ENCODE data around the gene SLC7A6. TPM values are rescaled to one million over a fixed set of nuclear protein-coding genes. Genes with fewer than 3 reads are reported as not detected.

Gene SLC7A6
- total RNA-seq, 1 donor from 2014 or later, result 9.4 TPM

- no peaks in the 10 kb centered on the region for H3K27me3 ChIP-seq (ENCODE audit: control insufficient read depth in 3 of 3, insufficient read depth in 3 of 3, low read length in 3 of 3)
- peaks cover 22 to 39% (median 31%) of the 10 kb centered on the region in 3 donors for H3K4me1 ChIP-seq (ENCODE audit: control insufficient read depth in 3 of 3, insufficient read depth in 3 of 3, low read length in 3 of 3)
- H3K9me3 ChIP-seq (ENCODE audit: control insufficient read depth in 3 of 3, low read length in 3 of 3), result no peaks in the 10 kb centered on the region
- peaks cover 60 to 83% (median 82%) of the 10 kb centered on the region in 3 donors for H3K36me3 ChIP-seq (ENCODE audit: control insufficient read depth in 3 of 3, insufficient read depth in 3 of 3, low read length in 3 of 3)
- H3K4me3 ChIP-seq (ENCODE audit: low read length in 3 of 3), result no peak overlapping the region
- no peak overlapping the region for H3K9ac ChIP-seq (ENCODE audit: low read depth in 1 of 3, low read length in 3 of 3)
- no peak overlapping the region for H3K27ac ChIP-seq (ENCODE audit: low read depth, low read length)
Observed at GRCh38 chr16:68296291-68296690, 32.0 kb downstream of the SLC7A6 start.

- peak overlapping the region; percentile 21 for H3K27ac ChIP-seq (ENCODE audit: low read depth, low read length)
- H3K4me1 ChIP-seq (ENCODE audit: control insufficient read depth in 3 of 3, insufficient read depth in 3 of 3, low read length in 3 of 3), result peaks cover 20 to 35% (median 27%) of the 10 kb centered on the region in 3 donors
- no peaks in the 10 kb centered on the region for H3K9me3 ChIP-seq (ENCODE audit: control insufficient read depth in 3 of 3, low read length in 3 of 3)
- H3K36me3 ChIP-seq (ENCODE audit: control insufficient read depth in 3 of 3, insufficient read depth in 3 of 3, low read length in 3 of 3), result peaks cover 56 to 81% (median 79%) of the 10 kb centered on the region in 3 donors
- peak overlapping the region in 1 of 3 donors; percentile 47 for H3K9ac ChIP-seq (ENCODE audit: low read depth in 1 of 3, low read length in 3 of 3)
- H3K27me3 ChIP-seq (ENCODE audit: control insufficient read depth in 3 of 3, insufficient read depth in 3 of 3, low read length in 3 of 3), result no peaks in the 10 kb centered on the region
- H3K4me3 ChIP-seq (ENCODE audit: low read length in 3 of 3), result no peak overlapping the region
Observed at GRCh38 chr16:68296693-68297092, 32.4 kb downstream of the SLC7A6 start.

GRCh38 chr16:68297908-68298307 is 33.6 kb downstream of the SLC7A6 start:
- peak overlapping the region in 2 of 3 donors; percentile 28 to 68 for H3K9ac ChIP-seq (ENCODE audit: low read depth in 1 of 3, low read length in 3 of 3)
- no peak overlapping the region for H3K4me3 ChIP-seq (ENCODE audit: low read length in 3 of 3)
- H3K36me3 ChIP-seq (ENCODE audit: control insufficient read depth in 3 of 3, insufficient read depth in 3 of 3, low read length in 3 of 3), result peaks cover 56 to 83% (median 81%) of the 10 kb centered on the region in 3 donors
- H3K27ac ChIP-seq (ENCODE audit: low read depth, low read length), result peak overlapping the region; percentile 37
- H3K4me1 ChIP-seq (ENCODE audit: control insufficient read depth in 3 of 3, insufficient read depth in 3 of 3, low read length in 3 of 3), result peaks cover 18 to 31% (median 27%) of the 10 kb centered on the region in 3 donors
- no peaks in the 10 kb centered on the region for H3K27me3 ChIP-seq (ENCODE audit: control insufficient read depth in 3 of 3, insufficient read depth in 3 of 3, low read length in 3 of 3)
- no peaks in the 10 kb centered on the region for H3K9me3 ChIP-seq (ENCODE audit: control insufficient read depth in 3 of 3, low read length in 3 of 3)

- H3K9ac ChIP-seq (ENCODE audit: low read depth in 1 of 3, low read length in 3 of 3), result peak overlapping the region in 2 of 3 donors; percentile 68 to 73
- H3K27me3 ChIP-seq (ENCODE audit: control insufficient read depth in 3 of 3, insufficient read depth in 3 of 3, low read length in 3 of 3), result no peaks in the 10 kb centered on the region
- H3K27ac ChIP-seq (ENCODE audit: low read depth, low read length), result peak overlapping the region; percentile 37
- peaks cover 54 to 82% (median 79%) of the 10 kb centered on the region in 3 donors for H3K36me3 ChIP-seq (ENCODE audit: control insufficient read depth in 3 of 3, insufficient read depth in 3 of 3, low read length in 3 of 3)
- H3K4me3 ChIP-seq (ENCODE audit: low read length in 3 of 3), result no peak overlapping the region
- peaks cover 18 to 31% (median 27%) of the 10 kb centered on the region in 3 donors for H3K4me1 ChIP-seq (ENCODE audit: control insufficient read depth in 3 of 3, insufficient read depth in 3 of 3, low read length in 3 of 3)
- no peaks in the 10 kb centered on the region for H3K9me3 ChIP-seq (ENCODE audit: control insufficient read depth in 3 of 3, low read length in 3 of 3)
Observed at GRCh38 chr16:68298312-68298711, 34.0 kb downstream of the SLC7A6 start.

GRCh38 chr16:68298907-68299561 is 34.7 kb downstream of the SLC7A6 start:
- peaks cover 49 to 84% (median 78%) of the 10 kb centered on the region in 3 donors for H3K36me3 ChIP-seq (ENCODE audit: control insufficient read depth in 3 of 3, insufficient read depth in 3 of 3, low read length in 3 of 3)
- no peak overlapping the region for H3K4me3 ChIP-seq (ENCODE audit: low read length in 3 of 3)
- H3K27me3 ChIP-seq (ENCODE audit: control insufficient read depth in 3 of 3, insufficient read depth in 3 of 3, low read length in 3 of 3), result no peaks in the 10 kb centered on the region
- H3K9me3 ChIP-seq (ENCODE audit: control insufficient read depth in 3 of 3, low read length in 3 of 3), result no peaks in the 10 kb centered on the region
- peaks cover 18 to 31% (median 27%) of the 10 kb centered on the region in 3 donors for H3K4me1 ChIP-seq (ENCODE audit: control insufficient read depth in 3 of 3, insufficient read depth in 3 of 3, low read length in 3 of 3)
- peak overlapping the region; percentile 37 for H3K27ac ChIP-seq (ENCODE audit: low read depth, low read length)
- H3K9ac ChIP-seq (ENCODE audit: low read depth in 1 of 3, low read length in 3 of 3), result peak overlapping the region in 2 of 3 donors; percentile 68 to 73

- Histone ChIP-seq H3K27ac (ENCODE audit: low read depth, low read length) (peak overlapping the region; percentile 37), H3K4me1 (ENCODE audit: control insufficient read depth in 3 of 3, insufficient read depth in 3 of 3, low read length in 3 of 3) (peaks cover 18 to 31% (median 27%) of the 10 kb centered on the region in 3 donors)
Observed at GRCh38 chr16:68299571-68300453, 35.5 kb downstream of the SLC7A6 start.

GRCh38 chr16:68300734-68301459 is 36.6 kb downstream of the SLC7A6 start:
- Histone ChIP-seq H3K4me3 (ENCODE audit: low read length in 3 of 3) (no peak overlapping the region), H3K36me3 (ENCODE audit: control insufficient read depth in 3 of 3, insufficient read depth in 3 of 3, low read length in 3 of 3) (peaks cover 39 to 80% (median 59%) of the 10 kb centered on the region in 3 donors), H3K9me3 (ENCODE audit: control insufficient read depth in 3 of 3, low read length in 3 of 3) (no peaks in the 10 kb centered on the region), H3K27ac (ENCODE audit: low read depth, low read length) (no peak overlapping the region), H3K27me3 (ENCODE audit: control insufficient read depth in 3 of 3, insufficient read depth in 3 of 3, low read length in 3 of 3) (no peaks in the 10 kb centered on the region), H3K9ac (ENCODE audit: low read depth in 1 of 3, low read length in 3 of 3) (no peak overlapping the region), H3K4me1 (ENCODE audit: control insufficient read depth in 3 of 3, insufficient read depth in 3 of 3, low read length in 3 of 3) (peaks cover 18 to 31% (median 27%) of the 10 kb centered on the region in 3 donors)

More at GRCh38 chr16:68299571-68300453, 35.5 kb downstream of the SLC7A6 start:
- H3K4me3 ChIP-seq (ENCODE audit: low read length in 3 of 3), result no peak overlapping the region
- H3K27me3 ChIP-seq (ENCODE audit: control insufficient read depth in 3 of 3, insufficient read depth in 3 of 3, low read length in 3 of 3), result no peaks in the 10 kb centered on the region
- no peaks in the 10 kb centered on the region for H3K9me3 ChIP-seq (ENCODE audit: control insufficient read depth in 3 of 3, low read length in 3 of 3)
- peak overlapping the region in 2 of 3 donors; percentile 13 to 68 for H3K9ac ChIP-seq (ENCODE audit: low read depth in 1 of 3, low read length in 3 of 3)
- H3K36me3 ChIP-seq (ENCODE audit: control insufficient read depth in 3 of 3, insufficient read depth in 3 of 3, low read length in 3 of 3), result peaks cover 41 to 81% (median 70%) of the 10 kb centered on the region in 3 donors

- Histone ChIP-seq H3K9me3 (ENCODE audit: control insufficient read depth in 3 of 3, low read length in 3 of 3) (no peaks in the 10 kb centered on the region), H3K4me1 (ENCODE audit: control insufficient read depth in 3 of 3, insufficient read depth in 3 of 3, low read length in 3 of 3) (peaks cover 18 to 23% (median 20%) of the 10 kb centered on the region in 3 donors), H3K36me3 (ENCODE audit: control insufficient read depth in 3 of 3, insufficient read depth in 3 of 3, low read length in 3 of 3) (peaks cover 23 to 36% (median 32%) of the 10 kb centered on the region in 3 donors), H3K9ac (ENCODE audit: low read depth in 1 of 3, low read length in 3 of 3) (no peak overlapping the region), H3K27ac (ENCODE audit: low read depth, low read length) (no peak overlapping the region), H3K27me3 (ENCODE audit: control insufficient read depth in 3 of 3, insufficient read depth in 3 of 3, low read length in 3 of 3) (no peaks in the 10 kb centered on the region), H3K4me3 (ENCODE audit: low read length in 3 of 3) (no peak overlapping the region)
Observed at GRCh38 chr16:68306633-68307032, 42.3 kb downstream of the SLC7A6 start.

GRCh38 chr16:68309799-68310198 is 45.5 kb downstream of the SLC7A6 start:
- Histone ChIP-seq H3K9ac (ENCODE audit: low read depth in 1 of 3, low read length in 3 of 3) (peak overlapping the region; percentile 80 to 97 (median 95)), H3K4me1 (ENCODE audit: control insufficient read depth in 3 of 3, insufficient read depth in 3 of 3, low read length in 3 of 3) (peaks cover 21 to 39% (median 23%) of the 10 kb centered on the region in 3 donors), H3K4me3 (ENCODE audit: low read length in 3 of 3) (peak overlapping the region; percentile 91 to 99 (median 99)), H3K9me3 (ENCODE audit: control insufficient read depth in 3 of 3, low read length in 3 of 3) (no peaks in the 10 kb centered on the region), H3K27ac (ENCODE audit: low read depth, low read length) (no peak overlapping the region), H3K36me3 (ENCODE audit: control insufficient read depth in 3 of 3, insufficient read depth in 3 of 3, low read length in 3 of 3) (peaks cover 17 to 24% (median 19%) of the 10 kb centered on the region in 3 donors), H3K27me3 (ENCODE audit: control insufficient read depth in 3 of 3, insufficient read depth in 3 of 3, low read length in 3 of 3) (no peaks in the 10 kb centered on the region)

Data from skeletal muscle tissue (tissue), 4 donors.